IMR-90 (cell line): ENCODE results near the gene NCSTN.

Source experiments
- BHLHE40 ChIP-seq: fragments of 150-350 bp; IDR thresholded peaks from 2 replicates; pipeline ENCODE4 v1.6.1; 2016; ENCODE audit warnings: mild to moderate bottlenecking, low read depth, low read length
- CEBPB ChIP-seq: IDR thresholded peaks from 2 replicates; pipeline ENCODE4 v1.6.1; 2012; ENCODE audit warnings: low read depth, low read length, improper control_type of control experiment
- MAFK ChIP-seq: IDR thresholded peaks from 2 replicates; pipeline ENCODE4 v1.6.1; 2012; ENCODE audit warnings: low read depth, low read length, improper control_type of control experiment
- MXI1 ChIP-seq: IDR thresholded peaks from 2 replicates; pipeline ENCODE4 v1.6.1; 2012; ENCODE audit warnings: low read depth, mild to moderate bottlenecking, low read length, moderate library complexity, borderline replicate concordance
- POLR2A ChIP-seq: IDR thresholded peaks from 2 replicates; pipeline ENCODE4 v1.6.1; 2012; ENCODE audit warnings: mild to moderate bottlenecking, low read depth, low read length
- RAD21 ChIP-seq: IDR thresholded peaks from 2 replicates; pipeline ENCODE4 v1.6.1; 2012; ENCODE audit warnings: low read length, improper control_type of control experiment
- RFX5 ChIP-seq: IDR thresholded peaks from 2 replicates; pipeline ENCODE4 v1.8.0; 2012; ENCODE audit warnings: low read depth, mild to moderate bottlenecking, low read length, moderate library complexity
- SMC3 ChIP-seq: fragments of 150-350 bp; IDR thresholded peaks from 2 replicates; pipeline ENCODE4 v1.6.1; 2016; ENCODE audit warnings: low read depth, mild to moderate bottlenecking, antibody characterized with exemption, low read length, moderate library complexity
- TF ChIP-seq, protein P1 (sequence below): conservative IDR thresholded peaks from 2 replicates; pipeline ENCODE4 v1.5.1; 2012; ENCODE audit warnings: mild to moderate bottlenecking, low read depth, low read length, improper control_type of control experiment
- TF ChIP-seq, protein P2 (sequence below): fragments of 150-350 bp; IDR thresholded peaks from 2 replicates; pipeline ENCODE4 v1.6.1; 2017; ENCODE audit warnings: mild to moderate bottlenecking, antibody characterized with exemption, low read length, low read depth

DNA sequence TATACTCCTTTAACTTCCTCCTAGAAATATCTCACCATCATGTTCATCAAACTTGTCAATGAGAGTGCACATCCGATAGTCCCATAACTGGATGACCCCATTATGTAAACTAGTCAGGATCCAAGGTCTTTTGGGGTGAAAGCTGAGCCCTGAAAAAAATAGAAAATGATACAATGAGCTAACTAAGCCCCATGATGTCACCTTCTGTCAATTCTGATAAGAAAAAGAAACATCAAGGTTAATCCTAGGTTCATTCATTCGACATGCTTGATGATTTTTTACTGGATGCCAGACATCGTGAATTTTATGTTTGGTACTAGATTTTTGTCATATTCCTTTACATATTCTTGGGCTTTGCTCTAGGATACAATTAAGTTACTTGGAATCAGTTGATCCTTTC is 3.0 kb upstream of the NCSTN start:
- TF ChIP-seq BHLHE40 (no peak), POLR2A (no peak), CEBPB (no peak), MAFK (no peak), RFX5 (no peak), RAD21 (no peak), MXI1 (no peak), SMC3 (no peak)
- TF ChIP-seq, protein P1, sequence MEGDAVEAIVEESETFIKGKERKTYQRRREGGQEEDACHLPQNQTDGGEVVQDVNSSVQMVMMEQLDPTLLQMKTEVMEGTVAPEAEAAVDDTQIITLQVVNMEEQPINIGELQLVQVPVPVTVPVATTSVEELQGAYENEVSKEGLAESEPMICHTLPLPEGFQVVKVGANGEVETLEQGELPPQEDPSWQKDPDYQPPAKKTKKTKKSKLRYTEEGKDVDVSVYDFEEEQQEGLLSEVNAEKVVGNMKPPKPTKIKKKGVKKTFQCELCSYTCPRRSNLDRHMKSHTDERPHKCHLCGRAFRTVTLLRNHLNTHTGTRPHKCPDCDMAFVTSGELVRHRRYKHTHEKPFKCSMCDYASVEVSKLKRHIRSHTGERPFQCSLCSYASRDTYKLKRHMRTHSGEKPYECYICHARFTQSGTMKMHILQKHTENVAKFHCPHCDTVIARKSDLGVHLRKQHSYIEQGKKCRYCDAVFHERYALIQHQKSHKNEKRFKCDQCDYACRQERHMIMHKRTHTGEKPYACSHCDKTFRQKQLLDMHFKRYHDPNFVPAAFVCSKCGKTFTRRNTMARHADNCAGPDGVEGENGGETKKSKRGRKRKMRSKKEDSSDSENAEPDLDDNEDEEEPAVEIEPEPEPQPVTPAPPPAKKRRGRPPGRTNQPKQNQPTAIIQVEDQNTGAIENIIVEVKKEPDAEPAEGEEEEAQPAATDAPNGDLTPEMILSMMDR = no peak
- TF ChIP-seq, protein P2, sequence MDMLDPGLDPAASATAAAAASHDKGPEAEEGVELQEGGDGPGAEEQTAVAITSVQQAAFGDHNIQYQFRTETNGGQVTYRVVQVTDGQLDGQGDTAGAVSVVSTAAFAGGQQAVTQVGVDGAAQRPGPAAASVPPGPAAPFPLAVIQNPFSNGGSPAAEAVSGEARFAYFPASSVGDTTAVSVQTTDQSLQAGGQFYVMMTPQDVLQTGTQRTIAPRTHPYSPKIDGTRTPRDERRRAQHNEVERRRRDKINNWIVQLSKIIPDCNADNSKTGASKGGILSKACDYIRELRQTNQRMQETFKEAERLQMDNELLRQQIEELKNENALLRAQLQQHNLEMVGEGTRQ = no peak
